Hepatocyte (in vitro differentiated cells): ENCODE data around the gene ACOXL. TPM values are rescaled to one million over a fixed set of nuclear protein-coding genes. Genes with fewer than 3 reads are reported as not detected.

Experiments
- DNase-seq: peaks from one replicate; pipeline ENCODE4 v3.0.0-alpha.2; 2016; ENCODE audit warnings: low spot score
- H2AFZ ChIP-seq: fragments of 200-600 bp; sonication (generic); 2 replicates; pipeline ENCODE4 v1.6.0; 2016; ENCODE audit warnings: antibody characterized with exemption, mild to moderate bottlenecking
- H3K27ac ChIP-seq: fragments of 200-600 bp; sonication (generic); 2 replicates; pipeline ENCODE4 v1.5.1; 2016; ENCODE audit warnings: mild to moderate bottlenecking
- H3K27me3 ChIP-seq: fragments of 200-600 bp; sonication (generic); 2 replicates; pipeline ENCODE4 v1.6.1; 2016
- H3K36me3 ChIP-seq: fragments of 200-600 bp; sonication (generic); replicated peaks from 2 replicates; pipeline ENCODE4 v1.5.1; 2016; ENCODE audit warnings: low read depth; ENCODE audit not compliant: insufficient read depth
- H3K4me1 ChIP-seq: fragments of 200-600 bp; sonication (generic); 2 replicates; pipeline ENCODE4 v1.5.1; 2016; ENCODE audit warnings: mild to moderate bottlenecking, moderate library complexity; ENCODE audit not compliant: insufficient read depth
- H3K4me2 ChIP-seq: fragments of 200-600 bp; sonication (generic); 2 replicates; pipeline ENCODE4 v1.6.0; 2016
- H3K4me3 ChIP-seq: fragments of 200-600 bp; sonication (generic); 2 replicates; pipeline ENCODE4 v1.5.1; 2016; ENCODE audit warnings: mild to moderate bottlenecking
- H3K79me2 ChIP-seq: fragments of 200-600 bp; sonication (generic); 2 replicates; pipeline ENCODE4 v1.6.0; 2017; ENCODE audit warnings: mild to moderate bottlenecking
- H3K9me2 ChIP-seq: fragments of 200-600 bp; sonication (generic); replicated peaks from 2 replicates; pipeline ENCODE4 v1.6.0; 2017; ENCODE audit warnings: mild to moderate bottlenecking; ENCODE audit not compliant: insufficient read depth
- H3K9me3 ChIP-seq: fragments of 200-600 bp; sonication (generic); 2 replicates; pipeline ENCODE4 v1.5.1; 2016; ENCODE audit warnings: low read depth, mild to moderate bottlenecking
- H4K20me1 ChIP-seq: fragments of 200-600 bp; sonication (generic); 2 replicates; pipeline ENCODE4 v1.6.0; 2016; ENCODE audit warnings: mild to moderate bottlenecking; ENCODE audit not compliant: insufficient read depth, poor library complexity, severe bottlenecking
- CTCF ChIP-seq: fragments of 200-600 bp; sonication (generic); IDR thresholded peaks from 2 replicates; pipeline ENCODE4 v1.5.1; 2016; ENCODE audit warnings: antibody characterized with exemption, mild to moderate bottlenecking; ENCODE audit not compliant: poor library complexity
- EZH2 ChIP-seq: fragments of 200-600 bp; sonication (generic); IDR thresholded peaks from 2 replicates; pipeline ENCODE4 v1.6.1; 2016; ENCODE audit warnings: antibody characterized with exemption, mild to moderate bottlenecking, borderline replicate concordance
- EZH2phosphoT487 ChIP-seq: fragments of 200-600 bp; sonication (generic); IDR thresholded peaks from one replicate; pipeline ENCODE4 v1.6.1; 2018; ENCODE audit warnings: antibody characterized with exemption, mild to moderate bottlenecking, low read depth, moderate library complexity; ENCODE audit not compliant: unreplicated experiment, severe bottlenecking
- WGBS: methylation state at CpG from one replicate; pipeline ENCODE4 v1.1.6; 2016; ENCODE audit warnings: low lambda C conversion rate; ENCODE audit errors: missing lambda C conversion rate; 5-methylcytosine and 5-hydroxymethylcytosine counted together
- polyA plus RNA-seq: library from polyadenylated mRNA; unstranded; fragments of >200 nt; fragmentation: Nextera tagmentation; extraction: Ambion mirVana; gene quantifications from 2 replicates; pipeline ENCODE4 v1.2.1, GENCODE V29; 2016
- total RNA-seq: library from RNA; depleted of rRNA; stranded (reverse); fragments of >200 nt; gene quantifications from 2 replicates; pipeline ENCODE4 v1.2.3, GENCODE V29; 2014

ACOXL gene
- total and polyA plus RNA-seq, 2 experiments from 2014 or later: 0.23 to 1.1 TPM

GRCh38 chr2:110759411-110759810, 27.0 kb downstream of the ACOXL start:
- H4K20me1 ChIP-seq: no peaks in the 10 kb centered on the region
- TF ChIP-seq EZH2: no peak
- no peak for TF ChIP-seq CTCF
- TF ChIP-seq EZH2phosphoT487: no peak
- H3K79me2 ChIP-seq: no peaks in the 10 kb centered on the region
- no peaks in the 10 kb centered on the region for H3K36me3 ChIP-seq
- H2AFZ ChIP-seq: no peak overlapping the region
- no peaks in the 10 kb centered on the region for H3K9me2 ChIP-seq
- no peaks in the 10 kb centered on the region for H3K4me1 ChIP-seq
- DNase-seq: no peak
- no peak overlapping the region for H3K4me2 ChIP-seq
- peaks cover 6% of the 10 kb centered on the region for H3K9me3 ChIP-seq
- no peak overlapping the region for H3K27ac ChIP-seq
- no peaks in the 10 kb centered on the region for H3K27me3 ChIP-seq
- H3K4me3 ChIP-seq: no peak overlapping the region
- WGBS: 90% methylated on average over 2 of the region's 2 CpGs

- no peak overlapping the region for H2AFZ ChIP-seq
- H3K4me3 ChIP-seq: no peak overlapping the region
- TF ChIP-seq EZH2 (no peak), EZH2phosphoT487 (no peak), CTCF (no peak)
- H3K4me1 ChIP-seq: no peaks in the 10 kb centered on the region
- no peaks in the 10 kb centered on the region for H3K9me3 ChIP-seq
- 97% methylated on average over 1 of the region's 1 CpG for WGBS
- no peak overlapping the region for H3K4me2 ChIP-seq
- no peak for DNase-seq
- no peaks in the 10 kb centered on the region for H3K36me3 ChIP-seq
- no peaks in the 10 kb centered on the region for H3K9me2 ChIP-seq
- peaks cover 5% of the 10 kb centered on the region for H3K27me3 ChIP-seq
- no peaks in the 10 kb centered on the region for H4K20me1 ChIP-seq
- H3K27ac ChIP-seq: no peak overlapping the region
- H3K79me2 ChIP-seq: no peaks in the 10 kb centered on the region
Observed at GRCh38 chr2:110764931-110765330, 32.6 kb downstream of the ACOXL start.

- peaks cover 5% of the 10 kb centered on the region for H3K27me3 ChIP-seq
- H3K9me2 ChIP-seq: no peaks in the 10 kb centered on the region
- H3K27ac ChIP-seq: no peak overlapping the region
- peaks cover 5% of the 10 kb centered on the region for H3K4me1 ChIP-seq
- H3K36me3 ChIP-seq: no peaks in the 10 kb centered on the region
- H3K79me2 ChIP-seq: no peaks in the 10 kb centered on the region
- no peak overlapping the region for H3K4me3 ChIP-seq
- no peak overlapping the region for H3K4me2 ChIP-seq
- no peak for DNase-seq
- TF ChIP-seq EZH2 (no peak), CTCF (no peak), EZH2phosphoT487 (no peak)
- H4K20me1 ChIP-seq: no peaks in the 10 kb centered on the region
- WGBS: 95% methylated on average over 3 of the region's 3 CpGs
- no peaks in the 10 kb centered on the region for H3K9me3 ChIP-seq
- H2AFZ ChIP-seq: no peak overlapping the region
Observed at GRCh38 chr2:110766291-110766690, 33.9 kb downstream of the ACOXL start.

- peak; percentile 9 for DNase-seq
Observed at GRCh38 chr2:110768591-110768990, 36.2 kb downstream of the ACOXL start.

More at GRCh38 chr2:110768591-110768990, 36.2 kb downstream of the ACOXL start:
- H4K20me1 ChIP-seq: no peaks in the 10 kb centered on the region
- H3K4me3 ChIP-seq: no peak overlapping the region
- WGBS: 31% methylated on average over 10 of the region's 10 CpGs
- no peak overlapping the region for H3K27ac ChIP-seq
- no peaks in the 10 kb centered on the region for H3K79me2 ChIP-seq
- H3K4me2 ChIP-seq: no peak overlapping the region
- no peaks in the 10 kb centered on the region for H3K9me2 ChIP-seq
- no peak overlapping the region for H2AFZ ChIP-seq
- H3K4me1 ChIP-seq: peaks cover 5% of the 10 kb centered on the region
- peaks cover 14% of the 10 kb centered on the region for H3K27me3 ChIP-seq
- H3K36me3 ChIP-seq: no peaks in the 10 kb centered on the region
- no peak for TF ChIP-seq EZH2phosphoT487
- TF ChIP-seq CTCF: no peak
- no peak for TF ChIP-seq EZH2
- H3K9me3 ChIP-seq: no peaks in the 10 kb centered on the region
